H1 (cell line): ENCODE measurements around the gene TMPRSS2.

ENCODE experiments used
- CBX5 ChIP-seq: fragments of 300-800, 300-1000 bp; sonication (generic); IDR thresholded peaks from 2 replicates; pipeline ENCODE4 v1.7.1; 2016; ENCODE audit warnings: antibody characterized with exemption, low read length, low read depth
- CEBPB ChIP-seq: IDR thresholded peaks from 2 replicates; pipeline ENCODE4 v1.6.1; 2012; ENCODE audit warnings: low read depth, low read length
- CTCF ChIP-seq, 3 experiments: IDR thresholded peaks; 1 replicate in 2 of 3; 2 replicates in 1 of 3; pipeline versions ENCODE4 v1.5.1 to v1.6.1; 2011; ENCODE audit warnings: low read length in 3 of 3, mild to moderate bottlenecking in 3 of 3, inconsistent platforms in 2 of 3, low read depth in 1 of 3, moderate library complexity in 1 of 3; ENCODE audit not compliant: insufficient read depth in 1 of 3; ENCODE audit errors: control extremely low read depth in 1 of 3
- JUN ChIP-seq: IDR thresholded peaks from 2 replicates; pipeline ENCODE4 v1.6.1; 2011; ENCODE audit warnings: low read depth, mild to moderate bottlenecking, improper control_type of control experiment, low read length
- MAFK ChIP-seq: IDR thresholded peaks from 2 replicates; pipeline ENCODE4 v1.6.1; 2012; ENCODE audit warnings: low read depth, mild to moderate bottlenecking, improper control_type of control experiment, low read length
- POLR2A ChIP-seq, 2 experiments: IDR thresholded peaks; 1 replicate in 1 of 2; 2 replicates in 1 of 2; pipeline ENCODE4 v1.6.1; 2011; ENCODE audit warnings: low read depth in 2 of 2, low read length in 2 of 2, mild to moderate bottlenecking in 2 of 2; ENCODE audit errors: control extremely low read depth in 1 of 2
- SAP30 ChIP-seq: fragments of 300-600 bp; sonication (generic); IDR thresholded peaks from 2 replicates; pipeline ENCODE4 v1.7.1; 2012; ENCODE audit warnings: low read length, moderate library complexity, mild to moderate bottlenecking, inconsistent platforms; ENCODE audit not compliant: insufficient read depth, insufficient replicate concordance
- SP1 ChIP-seq: IDR thresholded peaks from 2 replicates; pipeline ENCODE4 v1.6.1; 2011; ENCODE audit warnings: low read depth, low read length
- USF2 ChIP-seq: IDR thresholded peaks from 2 replicates; pipeline ENCODE4 v1.6.1; 2011; ENCODE audit warnings: low read length, improper control_type of control experiment
- YY1 ChIP-seq: IDR thresholded peaks from 2 replicates; pipeline ENCODE4 v1.6.1; 2011; ENCODE audit warnings: low read depth, mild to moderate bottlenecking, low read length
- ZNF274 ChIP-seq: IDR thresholded peaks from 2 replicates; pipeline ENCODE4 v1.7.0; 2012; ENCODE audit warnings: low read length, borderline replicate concordance; ENCODE audit errors: extremely low read depth

GRCh38 chr21:41451753-41452676 is 55.9 kb downstream of the TMPRSS2 start:
- TF ChIP-seq MAFK (no peak), USF2 (no peak), CTCF (IDR thresholded peaks at IDR 0.05; ENCODE audit: control extremely low read depth in 1 of 3, insufficient read depth in 1 of 3, low read depth in 1 of 3, low read length in 3 of 3) (no peak), CBX5 (no peak), CEBPB (no peak), JUN (no peak), YY1 (no peak), POLR2A (IDR thresholded peaks at IDR 0.05; ENCODE audit: control extremely low read depth in 1 of 2, low read depth in 2 of 2, low read length in 2 of 2) (no peak), ZNF274 (no peak), SAP30 (no peak), SP1 (no peak)
